ENCODE measurements around the gene WWOX.

DNA sequence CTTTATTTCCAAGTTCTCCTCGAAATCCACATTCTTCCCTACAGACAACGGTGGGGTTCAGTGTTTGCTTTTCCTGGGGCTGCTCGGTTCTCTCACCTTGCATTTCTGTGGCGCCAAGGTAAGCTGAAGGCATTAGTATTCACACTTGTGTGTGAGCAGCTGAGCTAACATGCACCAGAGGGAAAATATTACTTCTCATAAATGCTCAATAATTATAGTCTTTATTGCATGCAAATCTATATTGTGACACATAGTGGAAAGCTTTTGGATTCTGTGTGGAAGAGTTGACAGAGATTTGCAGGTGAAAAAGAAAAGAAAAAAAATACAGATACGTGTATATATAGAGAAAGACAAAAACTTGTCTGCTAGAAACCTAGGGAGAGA, 1089.3 kb downstream of the WWOX start:
- no peak for TF ChIP-seq POLR2A (IDR thresholded peaks at IDR 0.05)
- TF ChIP-seq, protein P1, sequence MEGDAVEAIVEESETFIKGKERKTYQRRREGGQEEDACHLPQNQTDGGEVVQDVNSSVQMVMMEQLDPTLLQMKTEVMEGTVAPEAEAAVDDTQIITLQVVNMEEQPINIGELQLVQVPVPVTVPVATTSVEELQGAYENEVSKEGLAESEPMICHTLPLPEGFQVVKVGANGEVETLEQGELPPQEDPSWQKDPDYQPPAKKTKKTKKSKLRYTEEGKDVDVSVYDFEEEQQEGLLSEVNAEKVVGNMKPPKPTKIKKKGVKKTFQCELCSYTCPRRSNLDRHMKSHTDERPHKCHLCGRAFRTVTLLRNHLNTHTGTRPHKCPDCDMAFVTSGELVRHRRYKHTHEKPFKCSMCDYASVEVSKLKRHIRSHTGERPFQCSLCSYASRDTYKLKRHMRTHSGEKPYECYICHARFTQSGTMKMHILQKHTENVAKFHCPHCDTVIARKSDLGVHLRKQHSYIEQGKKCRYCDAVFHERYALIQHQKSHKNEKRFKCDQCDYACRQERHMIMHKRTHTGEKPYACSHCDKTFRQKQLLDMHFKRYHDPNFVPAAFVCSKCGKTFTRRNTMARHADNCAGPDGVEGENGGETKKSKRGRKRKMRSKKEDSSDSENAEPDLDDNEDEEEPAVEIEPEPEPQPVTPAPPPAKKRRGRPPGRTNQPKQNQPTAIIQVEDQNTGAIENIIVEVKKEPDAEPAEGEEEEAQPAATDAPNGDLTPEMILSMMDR (IDR thresholded peaks at IDR 0.05) = no peak
